Stimulated activated CD8-positive, alpha-beta memory T cell treated with anti-CD3 and anti-CD28 coated beads, Interleukin-7, amount 100 ng/mL, for 1 hour (primary cell): ENCODE results near the gene SETBP1.
"Not testable (repeated sequence)": the region's sequence is repeated elsewhere in the genome, so short reads cannot be mapped to it uniquely, and the experiment has no call there.

Experiments
- DNase-seq, 2 donors: peaks; one replicate each; pipeline ENCODE4 v3.0.0-alpha.2; 2020; ENCODE audit warnings: low read depth in 2 of 2

The SETBP1 gene

GRCh38 chr18:44704135-44704789 is 23.6 kb downstream of the SETBP1 start:
- DNase-seq = no peak

GRCh38 chr18:44705075-44705675 is 24.5 kb downstream of the SETBP1 start:
- DNase-seq = no peak

DNA sequence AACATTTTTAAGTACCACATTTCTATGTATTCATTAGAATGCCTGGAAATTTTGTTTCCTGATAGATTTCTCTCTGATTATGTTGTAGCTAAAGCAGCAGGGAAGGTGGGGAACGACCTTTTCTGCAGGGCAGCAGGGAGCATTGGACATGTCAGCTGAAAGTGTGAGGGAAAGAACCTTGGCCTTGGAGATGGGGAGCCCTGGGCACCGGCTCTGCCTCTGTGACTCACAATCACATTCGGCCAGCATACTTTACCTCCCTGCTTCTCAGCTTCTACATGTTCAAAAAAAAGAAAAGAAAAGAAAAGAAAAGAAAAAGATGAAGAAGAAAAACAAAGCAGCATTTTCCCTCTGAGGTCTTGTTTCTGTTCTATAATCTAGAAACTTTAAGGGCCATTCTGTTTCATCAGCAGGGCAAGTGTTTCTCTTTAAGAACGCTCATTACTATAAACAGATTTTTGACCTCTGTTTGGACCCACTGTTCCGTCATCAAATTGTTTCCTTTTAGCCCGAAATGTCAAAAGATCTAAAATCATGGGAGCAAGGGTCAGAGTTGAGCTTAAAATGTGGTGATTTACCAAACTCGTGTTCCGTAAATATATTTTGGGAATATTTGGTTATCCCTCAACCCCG is 27.9 kb downstream of the SETBP1 start:
- DNase-seq = no peak

GRCh38 chr18:44709307-44710126 is 28.8 kb downstream of the SETBP1 start:
- no peak for DNase-seq

DNA sequence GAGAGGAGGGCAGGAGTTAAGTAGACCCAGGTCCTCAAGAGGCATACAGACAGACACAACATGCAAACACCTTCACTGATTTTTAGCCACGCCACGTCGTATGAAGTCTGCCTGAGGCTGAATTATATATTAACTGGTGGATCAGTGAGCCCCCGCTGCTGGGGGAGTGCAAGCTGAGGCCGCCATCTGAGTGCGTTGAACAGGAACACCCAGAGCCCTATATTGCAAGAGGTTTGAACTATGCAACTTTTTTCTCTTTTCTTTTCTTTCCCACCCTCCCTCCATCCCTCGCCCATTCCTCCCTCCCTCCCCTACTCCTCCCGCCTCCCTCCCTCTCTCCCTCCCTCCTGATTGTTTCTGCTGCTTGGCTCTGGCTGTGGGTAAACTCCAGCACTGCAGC is 30.2 kb downstream of the SETBP1 start:
- no peak for DNase-seq

GRCh38 chr18:44712025-44712424 is 31.3 kb downstream of the SETBP1 start:
- DNase-seq = no peak

- no peak for DNase-seq
Observed at GRCh38 chr18:44713435-44713834, 32.7 kb downstream of the SETBP1 start.

DNA sequence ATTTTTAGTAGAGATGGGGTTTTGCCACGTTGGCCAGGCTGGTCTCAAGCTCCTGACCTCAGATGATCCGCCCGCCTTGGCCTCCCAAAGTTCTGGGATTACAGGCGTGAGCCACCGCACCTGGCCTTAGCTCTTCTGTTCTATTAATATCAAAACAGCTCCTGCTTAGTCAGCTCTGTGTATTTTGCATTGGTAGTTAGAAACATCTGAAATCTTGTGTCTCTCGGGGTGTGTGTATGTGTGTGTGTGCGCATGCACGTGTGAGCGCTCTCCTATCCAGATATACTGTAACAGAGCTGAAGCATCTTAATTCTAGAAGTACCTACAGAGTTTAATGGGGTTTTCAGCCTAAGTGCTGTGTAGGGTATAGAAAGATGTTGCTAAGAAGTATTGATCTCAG is 33.7 kb downstream of the SETBP1 start:
- no peak for DNase-seq

DNA sequence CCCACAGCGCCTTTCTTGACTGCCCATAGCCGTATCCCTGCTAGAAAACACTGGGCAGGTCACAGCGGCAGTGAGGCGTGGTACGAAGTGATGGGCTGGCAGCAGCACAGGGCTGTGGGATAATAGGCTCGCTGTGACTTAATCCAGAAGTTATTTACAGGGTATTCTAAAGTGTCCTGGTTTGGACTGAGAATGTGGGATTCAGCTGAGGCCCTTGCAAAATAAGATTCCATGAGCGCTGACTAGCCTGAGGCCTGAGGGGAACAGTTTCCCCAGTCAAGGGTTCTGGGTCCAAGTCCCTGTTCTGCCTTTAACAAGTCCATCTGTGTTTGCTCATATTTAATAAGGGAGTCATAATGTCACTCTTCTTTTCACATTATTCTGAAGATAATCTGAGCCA is 34.6 kb downstream of the SETBP1 start:
- no peak for DNase-seq

GRCh38 chr18:44715842-44716241 is 35.2 kb downstream of the SETBP1 start:
- DNase-seq = no peak

- no peak for DNase-seq
Observed at GRCh38 chr18:44716697-44717163, 36.0 kb downstream of the SETBP1 start.

DNA sequence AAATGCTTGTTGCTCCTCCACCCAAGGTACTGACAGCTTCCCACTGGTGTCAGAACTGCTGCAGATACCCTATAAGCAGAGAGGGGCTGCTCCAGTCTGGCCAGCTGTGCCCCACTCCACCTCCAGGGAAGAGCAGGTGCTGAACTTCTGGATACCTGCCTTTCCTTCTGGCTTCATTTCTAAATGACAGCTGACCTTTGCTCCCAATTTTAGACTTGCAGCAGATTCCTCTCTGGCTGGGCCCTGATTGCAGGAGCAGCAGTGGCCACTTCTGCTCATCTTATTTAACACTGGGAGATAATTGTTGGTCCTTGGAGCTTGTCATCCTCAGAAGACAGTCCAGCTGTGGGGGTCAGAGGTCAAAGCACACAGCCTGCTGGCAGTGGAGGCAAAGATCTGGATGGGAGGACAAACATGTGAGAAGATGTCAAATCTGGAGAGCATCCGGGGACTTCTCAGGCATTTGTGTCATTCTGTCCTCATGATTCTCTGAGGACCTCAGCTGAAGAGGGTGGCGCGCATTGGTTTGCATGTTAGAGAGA is 38.9 kb downstream of the SETBP1 start:
- no peak for DNase-seq

GRCh38 chr18:44721748-44722147 is 41.1 kb downstream of the SETBP1 start:
- not testable (repeated sequence) for DNase-seq

GRCh38 chr18:44723411-44723810 is 42.7 kb downstream of the SETBP1 start:
- no peak for DNase-seq

GRCh38 chr18:44724105-44724778 is 43.6 kb downstream of the SETBP1 start:
- no peak for DNase-seq

DNA sequence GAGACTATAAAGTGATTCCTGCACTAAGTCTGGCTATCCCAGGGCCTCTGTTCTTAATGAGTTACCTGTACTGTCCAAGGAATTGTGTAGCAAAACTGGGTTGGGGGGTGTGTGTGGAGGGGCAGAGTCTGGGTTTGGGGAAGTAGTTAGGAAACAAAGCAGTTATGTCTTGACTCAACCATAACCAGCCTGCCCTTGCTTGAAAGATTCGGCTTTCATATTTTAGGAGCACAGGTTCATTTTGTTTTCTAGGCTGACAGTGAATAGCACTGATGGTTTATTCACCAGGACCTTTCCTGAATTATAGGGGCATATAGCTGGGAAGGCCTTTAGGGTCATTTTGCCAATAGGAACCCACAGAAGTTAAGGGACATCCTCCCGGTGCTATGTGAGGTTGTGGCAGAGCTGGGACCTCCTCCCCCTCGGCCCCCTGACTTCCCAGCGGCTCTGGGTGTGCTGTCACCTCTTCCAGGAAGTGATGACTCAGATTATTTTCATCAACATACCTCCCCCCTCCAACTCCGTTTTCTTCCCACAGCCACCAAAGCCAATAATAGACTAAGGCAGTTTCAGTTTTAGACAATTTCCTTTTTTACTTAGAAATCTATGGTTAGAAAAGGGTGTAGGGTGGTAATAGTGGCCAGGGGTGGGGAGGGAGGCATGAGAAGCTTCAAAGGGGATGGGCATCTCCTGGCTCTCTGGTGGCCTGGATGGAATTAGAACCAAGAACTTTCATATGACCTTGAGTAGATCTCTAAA is 44.8 kb downstream of the SETBP1 start:
- peak; percentile 29 to 35 for DNase-seq

DNA sequence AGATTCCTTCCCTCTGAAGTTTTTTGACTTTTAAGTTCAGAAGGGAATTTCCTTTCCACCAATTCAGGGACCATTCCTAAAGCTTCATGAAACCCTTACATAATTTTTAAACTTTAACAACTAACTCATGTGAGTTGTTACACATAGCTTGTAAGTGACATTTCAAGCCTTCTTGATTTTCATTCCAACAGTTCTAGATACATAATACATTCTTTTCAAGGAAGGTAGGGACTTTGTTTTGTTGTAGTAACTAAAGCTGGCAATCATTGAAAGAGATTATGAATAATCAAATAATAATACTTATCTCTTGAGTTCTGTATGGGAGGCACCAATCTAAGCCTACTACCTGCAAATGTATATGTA is 45.4 kb downstream of the SETBP1 start:
- no peak for DNase-seq

GRCh38 chr18:44727291-44727690 is 46.6 kb downstream of the SETBP1 start:
- DNase-seq = no peak

GRCh38 chr18:44729631-44730101 is 49.0 kb downstream of the SETBP1 start:
- DNase-seq = peak; percentile 12 to 28

- no peak for DNase-seq
Observed at GRCh38 chr18:44730803-44731529, 50.3 kb downstream of the SETBP1 start.
